ENCODE data around the gene IGSF1. TPM values are rescaled to one million over a fixed set of nuclear protein-coding genes. Genes with fewer than 3 reads are reported as not detected.

The IGSF1 gene
- total RNA-seq, 2 experiments from 2014 or later = not detected

- no peaks in the 10 kb centered on the region for H3K4me1 Mint-ChIP-seq
- DNase-seq = no peak
- no peaks in the 10 kb centered on the region for H3K36me3 Mint-ChIP-seq (ENCODE audit: low read depth)
- H3K27me3 Mint-ChIP-seq = peaks cover 2% of the 10 kb centered on the region
- no peak overlapping the region for H3K27ac Mint-ChIP-seq
- POLR2A ChIA-PET = no interaction called here
- no peak overlapping the region for H3K4me3 Mint-ChIP-seq
- no peaks in the 10 kb centered on the region for H3K9me3 Mint-ChIP-seq
- CTCF ChIA-PET = interaction anchor here (0.6 to 1.4 kb wide), 2 partner anchors 14 to 297 kb away, joined by 3 to 4 read pairs; no protein-coding TSS in a partner anchor
These were observed 9.7 kb upstream of the IGSF1 start for GRCh38 chrX:131298846-131299245.

- H3K36me3 Mint-ChIP-seq (ENCODE audit: low read depth) = no peaks in the 10 kb centered on the region
- ChIA-PET CTCF (interaction anchor here (1.4 kb wide), 1 partner anchor 14 kb away, joined by 4 read pairs; no protein-coding TSS in a partner anchor), POLR2A (no interaction called here)
- DNase-seq = no peak
- peaks cover 4% of the 10 kb centered on the region for H3K27me3 Mint-ChIP-seq
- no peaks in the 10 kb centered on the region for H3K9me3 Mint-ChIP-seq
- H3K4me1 Mint-ChIP-seq = no peaks in the 10 kb centered on the region
- H3K4me3 Mint-ChIP-seq = no peak overlapping the region
- no peak overlapping the region for H3K27ac Mint-ChIP-seq
These were observed 8.9 kb upstream of the IGSF1 start for GRCh38 chrX:131298036-131298435.

- H3K36me3 Mint-ChIP-seq (ENCODE audit: low read depth) = no peaks in the 10 kb centered on the region
- CTCF ChIA-PET = no interaction called here
- no peak for DNase-seq
- no peaks in the 10 kb centered on the region for H3K9me3 Mint-ChIP-seq
- H3K4me3 Mint-ChIP-seq = no peak overlapping the region
- H3K4me1 Mint-ChIP-seq = no peaks in the 10 kb centered on the region
- POLR2A ChIA-PET = no interaction called here
- H3K27ac Mint-ChIP-seq = no peak overlapping the region
- H3K27me3 Mint-ChIP-seq = peaks cover 19% of the 10 kb centered on the region
These were observed 421 bp upstream of the IGSF1 start for GRCh38 chrX:131289527-131289926.

GRCh38 chrX:131288188-131288587 is 918 bp downstream of the IGSF1 start:
- Mint-ChIP-seq H3K36me3 (ENCODE audit: low read depth) (no peaks in the 10 kb centered on the region), H3K4me3 (no peak overlapping the region), H3K9me3 (no peaks in the 10 kb centered on the region), H3K27me3 (peaks cover 16% of the 10 kb centered on the region), H3K4me1 (no peaks in the 10 kb centered on the region), H3K27ac (no peak overlapping the region)
- POLR2A ChIA-PET = no interaction called here
- CTCF ChIA-PET = interaction anchor here (0.9 kb wide), 1 partner anchor 12 kb away, joined by 3 read pairs; no protein-coding TSS in a partner anchor
- DNase-seq = no peak

GRCh38 chrX:131287560-131288179 is 1.4 kb downstream of the IGSF1 start:
- no peaks in the 10 kb centered on the region for H3K4me1 Mint-ChIP-seq
- H3K9me3 Mint-ChIP-seq = no peaks in the 10 kb centered on the region
- H3K27me3 Mint-ChIP-seq = peaks cover 16% of the 10 kb centered on the region
- no peak for DNase-seq
- H3K4me3 Mint-ChIP-seq = no peak overlapping the region
- no peaks in the 10 kb centered on the region for H3K36me3 Mint-ChIP-seq (ENCODE audit: low read depth)
- ChIA-PET CTCF (interaction anchor here (0.9 kb wide), 1 partner anchor 11 kb away, joined by 3 read pairs; no protein-coding TSS in a partner anchor), POLR2A (no interaction called here)
- no peak overlapping the region for H3K27ac Mint-ChIP-seq

- Mint-ChIP-seq H3K27me3 (no peaks in the 10 kb centered on the region), H3K9me3 (no peaks in the 10 kb centered on the region), H3K4me3 (no peak overlapping the region), H3K36me3 (ENCODE audit: low read depth) (no peaks in the 10 kb centered on the region), H3K4me1 (no peaks in the 10 kb centered on the region), H3K27ac (no peak overlapping the region)
- CTCF ChIA-PET = interaction anchor here (1.0 kb wide), 1 partner anchor 16 kb away, joined by 3 read pairs; no protein-coding TSS in a partner anchor
- DNase-seq = no peak
- POLR2A ChIA-PET = no interaction called here
These were observed 9.5 kb downstream of the IGSF1 start for GRCh38 chrX:131279617-131280016.

GRCh38 chrX:131279197-131279596 is 9.9 kb downstream of the IGSF1 start:
- Mint-ChIP-seq H3K36me3 (ENCODE audit: low read depth) (no peaks in the 10 kb centered on the region), H3K9me3 (no peaks in the 10 kb centered on the region), H3K27ac (no peak overlapping the region), H3K27me3 (no peaks in the 10 kb centered on the region), H3K4me3 (no peak overlapping the region), H3K4me1 (no peaks in the 10 kb centered on the region)
- ChIA-PET POLR2A (no interaction called here), CTCF (no interaction called here)
- DNase-seq = no peak

- H3K4me1 Mint-ChIP-seq = no peaks in the 10 kb centered on the region
- H3K36me3 Mint-ChIP-seq (ENCODE audit: low read depth) = no peaks in the 10 kb centered on the region
- DNase-seq = no peak
- CTCF ChIA-PET = no interaction called here
- POLR2A ChIA-PET = no interaction called here
- H3K27ac Mint-ChIP-seq = no peak overlapping the region
- H3K27me3 Mint-ChIP-seq = no peaks in the 10 kb centered on the region
- no peak overlapping the region for H3K4me3 Mint-ChIP-seq
- H3K9me3 Mint-ChIP-seq = no peaks in the 10 kb centered on the region
These were observed 11.5 kb downstream of the IGSF1 start for GRCh38 chrX:131277543-131278136.

GRCh38 chrX:131273011-131273410 is 16.1 kb downstream of the IGSF1 start:
- Mint-ChIP-seq H3K4me1 (no peaks in the 10 kb centered on the region), H3K36me3 (ENCODE audit: low read depth) (no peaks in the 10 kb centered on the region), H3K4me3 (no peak overlapping the region), H3K9me3 (no peaks in the 10 kb centered on the region), H3K27me3 (peaks cover 2% of the 10 kb centered on the region), H3K27ac (no peak overlapping the region)
- CTCF ChIA-PET = no interaction called here
- DNase-seq = no peak
- POLR2A ChIA-PET = no interaction called here

GRCh38 chrX:131271826-131272225 is 17.3 kb downstream of the IGSF1 start:
- no peak overlapping the region for H3K27ac Mint-ChIP-seq
- H3K4me3 Mint-ChIP-seq = no peak overlapping the region
- no peak for DNase-seq
- no peaks in the 10 kb centered on the region for H3K4me1 Mint-ChIP-seq
- H3K36me3 Mint-ChIP-seq (ENCODE audit: low read depth) = no peaks in the 10 kb centered on the region
- ChIA-PET CTCF (no interaction called here), POLR2A (no interaction called here)
- peaks cover 2% of the 10 kb centered on the region for H3K27me3 Mint-ChIP-seq
- no peaks in the 10 kb centered on the region for H3K9me3 Mint-ChIP-seq

GRCh38 chrX:131271274-131271673 is 17.8 kb downstream of the IGSF1 start:
- H3K4me3 Mint-ChIP-seq = no peak overlapping the region
- POLR2A ChIA-PET = no interaction called here

GRCh38 chrX:131270080-131270479 is 19.0 kb downstream of the IGSF1 start:
- peaks cover 2% of the 10 kb centered on the region for H3K27me3 Mint-ChIP-seq
- ChIA-PET CTCF (no interaction called here), POLR2A (no interaction called here)
- H3K36me3 Mint-ChIP-seq (ENCODE audit: low read depth) = no peaks in the 10 kb centered on the region
- H3K4me1 Mint-ChIP-seq = no peaks in the 10 kb centered on the region
- DNase-seq = no peak
- H3K9me3 Mint-ChIP-seq = no peaks in the 10 kb centered on the region
- no peak overlapping the region for H3K4me3 Mint-ChIP-seq
- no peak overlapping the region for H3K27ac Mint-ChIP-seq

More at GRCh38 chrX:131271274-131271673, 17.8 kb downstream of the IGSF1 start:
- H3K27ac Mint-ChIP-seq = no peak overlapping the region
- CTCF ChIA-PET = no interaction called here
- H3K9me3 Mint-ChIP-seq = no peaks in the 10 kb centered on the region
- DNase-seq = no peak
- no peaks in the 10 kb centered on the region for H3K36me3 Mint-ChIP-seq (ENCODE audit: low read depth)
- peaks cover 2% of the 10 kb centered on the region for H3K27me3 Mint-ChIP-seq
- no peaks in the 10 kb centered on the region for H3K4me1 Mint-ChIP-seq

GRCh38 chrX:131264665-131265064 is 24.4 kb downstream of the IGSF1 start:
- Mint-ChIP-seq H3K4me3 (no peak overlapping the region), H3K36me3 (ENCODE audit: low read depth) (no peaks in the 10 kb centered on the region), H3K4me1 (no peaks in the 10 kb centered on the region), H3K27ac (no peak overlapping the region), H3K27me3 (no peaks in the 10 kb centered on the region), H3K9me3 (no peaks in the 10 kb centered on the region)
- DNase-seq = no peak
- POLR2A ChIA-PET = no interaction called here
- CTCF ChIA-PET = no interaction called here

GRCh38 chrX:131264053-131264452 is 25.1 kb downstream of the IGSF1 start:
- no peaks in the 10 kb centered on the region for H3K9me3 Mint-ChIP-seq
- H3K36me3 Mint-ChIP-seq (ENCODE audit: low read depth) = no peaks in the 10 kb centered on the region
- POLR2A ChIA-PET = no interaction called here
- no peak for DNase-seq
- no peak overlapping the region for H3K27ac Mint-ChIP-seq
- no peak overlapping the region for H3K4me3 Mint-ChIP-seq
- H3K4me1 Mint-ChIP-seq = no peaks in the 10 kb centered on the region
- CTCF ChIA-PET = no interaction called here
- H3K27me3 Mint-ChIP-seq = no peaks in the 10 kb centered on the region

All from activated CD4-positive, alpha-beta T cell treated with anti-CD3 and anti-CD28 coated beads, Interleukin-2, amount 10 ng/mL, durations not matched to agents 7 days and 5 days (primary cell).